WTC11 (cell line): Measurements from ENCODE around the gene ELOVL6.

Experiments used
- CTCF ChIP-seq: fragments of 200-600 bp; IDR thresholded peaks from 2 replicates; pipeline ENCODE4 v1.8.0; 2022; ENCODE audit warnings: antibody characterized with exemption
- TP53 ChIP-seq: sonication (generic); formaldehyde crosslinking; IDR thresholded peaks from 2 replicates; pipeline ENCODE4 v1.8.1; 2023; ENCODE audit warnings: mild to moderate bottlenecking, missing genetic modification reagents
- ZNF425 ChIP-seq: fragments of 250-450 bp; sonication (Bioruptor Pico); conservative IDR thresholded peaks from 2 replicates; pipeline ENCODE4 v1.9.0; 2021; ENCODE audit warnings: mild to moderate bottlenecking

- TF ChIP-seq ZNF425 (CRISPR knock-in tag): no peak
- no peak for TF ChIP-seq CTCF
- no peak for TF ChIP-seq TP53 (CRISPR knock-in tag)
Observed at GRCh38 chr4:110198435-110199416, at the start of gene ELOVL6.
